Osteoblast (primary cell): Measurements from ENCODE around the gene MAPK10. TPM values are rescaled to one million over a fixed set of nuclear protein-coding genes. Genes with fewer than 3 reads are reported as not detected.

Source experiments
- DNase-seq: peaks from one replicate; pipeline ENCODE4 v3.0.0; 2011; ENCODE audit warnings: low spot score, mixed read lengths; ENCODE audit not compliant: insufficient read length; ENCODE audit errors: missing footprints
- H2AFZ ChIP-seq: 2 replicates; pipeline ENCODE4 v1.6.0; 2011; ENCODE audit warnings: mild to moderate bottlenecking, low read length
- H3K27ac ChIP-seq: 2 replicates; pipeline ENCODE4 v1.5.1; 2011; ENCODE audit warnings: mild to moderate bottlenecking, low read depth, low read length, moderate library complexity
- H3K27me3 ChIP-seq: 2 replicates; pipeline ENCODE4 v1.6.0; 2012; ENCODE audit warnings: mild to moderate bottlenecking, control low read depth, inconsistent platforms, low read length, moderate library complexity; ENCODE audit not compliant: insufficient read depth
- H3K36me3 ChIP-seq: 2 replicates; pipeline ENCODE4 v1.5.1; 2011; ENCODE audit warnings: mild to moderate bottlenecking, low read length, control low read depth, moderate library complexity; ENCODE audit not compliant: insufficient read depth
- H3K4me1 ChIP-seq: 2 replicates; pipeline ENCODE4 v1.5.1; 2011; ENCODE audit warnings: mild to moderate bottlenecking, low read length, control low read depth, moderate library complexity; ENCODE audit not compliant: insufficient read depth
- H3K4me2 ChIP-seq: 2 replicates; pipeline ENCODE4 v1.6.0; 2011; ENCODE audit warnings: mild to moderate bottlenecking, low read length; ENCODE audit not compliant: insufficient read depth
- H3K4me3 ChIP-seq: fragments of 200-600 bp; sonication (generic); 3 replicates; pipeline ENCODE4 v1.5.1; 2012; ENCODE audit warnings: mild to moderate bottlenecking, low read length, inconsistent platforms; ENCODE audit not compliant: insufficient read depth
- H3K79me2 ChIP-seq: 2 replicates; pipeline ENCODE4 v1.6.0; 2012; ENCODE audit warnings: mild to moderate bottlenecking, low read length, control low read depth, inconsistent platforms; ENCODE audit not compliant: insufficient read depth
- H3K9me3 ChIP-seq: 2 replicates; pipeline ENCODE4 v1.5.1; 2011; ENCODE audit warnings: low read depth, low read length, control low read depth
- H4K20me1 ChIP-seq: 2 replicates; pipeline ENCODE4 v1.6.0; 2012; ENCODE audit warnings: mild to moderate bottlenecking, low read length, control low read depth; ENCODE audit not compliant: insufficient read depth
- total RNA-seq: library from RNA; depleted of rRNA; stranded (reverse); fragments of >200 nt; gene quantifications from 2 replicates; pipeline ENCODE4 v1.2.3, GENCODE V29; 2012
- TF ChIP-seq, protein P1 (sequence below): IDR thresholded peaks from 2 replicates; pipeline ENCODE4 v1.5.1; 2011; ENCODE audit warnings: mild to moderate bottlenecking, low read depth, low read length, moderate library complexity; ENCODE audit errors: extremely low read depth

The MAPK10 gene
- total RNA-seq, 1 donor, result 13.0 TPM

DNA sequence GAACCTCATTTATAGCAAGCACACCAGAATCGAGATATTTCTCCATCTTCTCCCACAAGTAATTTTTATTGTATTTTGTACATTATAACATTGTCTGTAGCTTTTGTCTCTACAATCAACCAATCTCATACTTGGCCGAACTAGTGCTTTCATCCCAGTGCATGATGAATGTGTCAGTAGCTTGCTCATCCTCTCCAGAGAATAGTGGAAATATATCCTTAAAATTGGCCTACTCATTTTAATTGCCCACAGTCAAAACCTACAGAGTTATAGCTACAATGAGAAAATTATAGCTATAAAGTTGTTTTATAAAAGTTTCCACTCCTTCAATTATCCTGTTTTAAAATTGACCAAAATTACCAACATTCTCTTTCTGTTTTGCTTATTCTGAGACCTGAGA, 103.8 kb downstream of the MAPK10 start:
- Histone ChIP-seq H3K4me1 (no peaks in the 10 kb centered on the region), H3K9me3 (no peaks in the 10 kb centered on the region), H3K27me3 (no peaks in the 10 kb centered on the region), H4K20me1 (no peaks in the 10 kb centered on the region), H3K4me2 (no peak overlapping the region), H3K36me3 (no peaks in the 10 kb centered on the region), H3K4me3 (no peak overlapping the region), H3K79me2 (no peaks in the 10 kb centered on the region), H2AFZ (no peak overlapping the region), H3K27ac (no peak overlapping the region)
- TF ChIP-seq, protein P1, sequence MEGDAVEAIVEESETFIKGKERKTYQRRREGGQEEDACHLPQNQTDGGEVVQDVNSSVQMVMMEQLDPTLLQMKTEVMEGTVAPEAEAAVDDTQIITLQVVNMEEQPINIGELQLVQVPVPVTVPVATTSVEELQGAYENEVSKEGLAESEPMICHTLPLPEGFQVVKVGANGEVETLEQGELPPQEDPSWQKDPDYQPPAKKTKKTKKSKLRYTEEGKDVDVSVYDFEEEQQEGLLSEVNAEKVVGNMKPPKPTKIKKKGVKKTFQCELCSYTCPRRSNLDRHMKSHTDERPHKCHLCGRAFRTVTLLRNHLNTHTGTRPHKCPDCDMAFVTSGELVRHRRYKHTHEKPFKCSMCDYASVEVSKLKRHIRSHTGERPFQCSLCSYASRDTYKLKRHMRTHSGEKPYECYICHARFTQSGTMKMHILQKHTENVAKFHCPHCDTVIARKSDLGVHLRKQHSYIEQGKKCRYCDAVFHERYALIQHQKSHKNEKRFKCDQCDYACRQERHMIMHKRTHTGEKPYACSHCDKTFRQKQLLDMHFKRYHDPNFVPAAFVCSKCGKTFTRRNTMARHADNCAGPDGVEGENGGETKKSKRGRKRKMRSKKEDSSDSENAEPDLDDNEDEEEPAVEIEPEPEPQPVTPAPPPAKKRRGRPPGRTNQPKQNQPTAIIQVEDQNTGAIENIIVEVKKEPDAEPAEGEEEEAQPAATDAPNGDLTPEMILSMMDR, result no peak
- DNase-seq, result peak; percentile 76

DNA sequence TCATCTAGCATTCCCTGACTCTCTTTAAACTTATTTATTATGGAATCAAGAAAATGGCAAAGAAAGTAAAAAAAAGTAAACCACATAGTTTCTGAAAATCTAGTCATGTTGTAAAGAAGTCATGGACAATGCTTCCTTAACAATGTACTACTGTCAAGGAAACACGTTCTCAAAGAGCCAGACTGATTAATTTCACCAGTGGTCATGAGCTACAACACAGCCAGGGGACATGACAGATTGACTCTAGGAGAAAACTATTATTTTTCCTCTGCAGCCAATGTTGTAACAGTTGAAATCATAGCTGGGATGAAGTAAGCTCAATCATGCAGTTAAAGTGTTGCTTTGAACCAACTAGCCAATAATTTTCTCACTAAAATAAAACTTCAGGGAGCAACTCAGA, 109.2 kb downstream of the MAPK10 start:
- TF ChIP-seq, protein P1, result no peak
- Histone ChIP-seq H3K4me1 (no peaks in the 10 kb centered on the region), H4K20me1 (no peaks in the 10 kb centered on the region), H3K4me2 (no peak overlapping the region), H3K36me3 (no peaks in the 10 kb centered on the region), H3K9me3 (no peaks in the 10 kb centered on the region), H3K27me3 (no peaks in the 10 kb centered on the region), H3K27ac (no peak overlapping the region), H3K4me3 (no peak overlapping the region), H2AFZ (no peak overlapping the region), H3K79me2 (no peaks in the 10 kb centered on the region)
- DNase-seq, result no peak

DNA sequence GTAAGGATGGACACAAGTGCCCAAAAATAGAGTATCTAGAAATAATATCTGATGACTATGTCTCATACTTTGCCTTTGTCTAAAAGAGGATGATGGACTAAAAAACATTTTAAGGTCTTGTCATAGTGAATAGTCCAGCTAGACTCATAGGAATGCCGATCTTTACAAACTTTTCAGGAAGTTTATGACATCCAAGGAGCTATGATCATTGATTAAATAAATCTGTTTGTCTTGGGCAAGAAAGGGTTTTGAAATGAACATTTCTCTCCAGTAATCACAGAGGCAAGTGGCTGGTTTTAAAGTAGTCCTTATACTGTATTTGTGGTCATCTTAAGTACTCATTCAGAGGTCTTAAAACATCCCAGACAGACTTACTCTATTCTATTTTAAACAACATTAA, 109.8 kb downstream of the MAPK10 start:
- H3K4me1 ChIP-seq, result no peaks in the 10 kb centered on the region
- no peaks in the 10 kb centered on the region for H3K27me3 ChIP-seq
- no peaks in the 10 kb centered on the region for H3K79me2 ChIP-seq
- no peak overlapping the region for H3K4me2 ChIP-seq
- no peaks in the 10 kb centered on the region for H3K36me3 ChIP-seq
- no peak overlapping the region for H3K4me3 ChIP-seq
- no peaks in the 10 kb centered on the region for H3K9me3 ChIP-seq
- TF ChIP-seq, protein P1, result no peak
- no peak overlapping the region for H2AFZ ChIP-seq
- no peak overlapping the region for H3K27ac ChIP-seq
- no peaks in the 10 kb centered on the region for H4K20me1 ChIP-seq
- DNase-seq, result no peak

DNA sequence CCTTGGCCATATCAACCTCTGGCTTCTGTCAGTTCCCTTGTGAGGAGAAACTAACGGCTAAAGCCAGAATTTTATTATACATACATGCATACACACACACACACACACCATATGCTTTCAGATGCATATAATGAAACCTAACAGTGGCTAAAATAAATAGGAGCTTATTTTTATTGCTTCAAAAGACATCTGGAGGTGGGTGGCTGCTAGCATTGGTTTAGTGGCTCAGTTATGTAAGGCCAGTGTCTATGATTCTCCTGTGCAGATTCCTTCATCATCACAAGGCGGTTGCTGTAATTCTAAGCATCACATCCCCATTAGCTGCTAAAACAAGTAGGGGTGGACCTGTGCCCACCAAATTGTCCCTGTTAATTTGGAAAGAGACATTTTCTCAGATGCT, 110.8 kb downstream of the MAPK10 start:
- no peak overlapping the region for H3K4me3 ChIP-seq
- H4K20me1 ChIP-seq, result no peaks in the 10 kb centered on the region
- TF ChIP-seq, protein P1, result no peak
- H3K4me2 ChIP-seq, result no peak overlapping the region
- H3K36me3 ChIP-seq, result no peaks in the 10 kb centered on the region
- no peak overlapping the region for H3K27ac ChIP-seq
- H3K79me2 ChIP-seq, result no peaks in the 10 kb centered on the region
- no peak overlapping the region for H2AFZ ChIP-seq
- DNase-seq, result no peak
- no peaks in the 10 kb centered on the region for H3K4me1 ChIP-seq
- H3K27me3 ChIP-seq, result no peaks in the 10 kb centered on the region
- no peaks in the 10 kb centered on the region for H3K9me3 ChIP-seq
